CD4-positive, alpha-beta memory T cell (primary cell): ENCODE data around the gene STK32C. TPM values are rescaled to one million over a fixed set of nuclear protein-coding genes. Genes with fewer than 3 reads are reported as not detected.
"Not testable (repeated sequence)": the region's sequence is repeated elsewhere in the genome, so short reads cannot be mapped to it uniquely, and the experiment has no call there.

Experiments
- CTCF ChIA-PET: fragments of 350-600 bp; sonication (Branson Sonifier 250); formaldehyde crosslinking; loops from one replicate; lab custom pipeline; 2021; ENCODE audit warnings: inconsistent platforms; ENCODE audit not compliant: partially characterized antibody; lab: Charles Lee
- POLR2A ChIA-PET: fragments of 350-600 bp; sonication (Branson Sonifier 250); formaldehyde crosslinking; loops from one replicate; lab custom pipeline; 2021; ENCODE audit not compliant: partially characterized antibody; lab: Charles Lee
- DNase-seq, 5 donors: peaks; one replicate each; pipeline versions ENCODE4 v3.0.0 to v3.0.0-alpha.2; 2020 to 2022; ENCODE audit warnings: mixed read lengths in 1 of 5
- H3K27ac ChIP-seq: one replicate; pipeline ENCODE4 v1.7.0; 2013; ENCODE audit warnings: low read depth, low read length
- H3K27me3 ChIP-seq: 2 replicates; pipeline ENCODE4 v1.7.0; 2013; ENCODE audit warnings: mild to moderate bottlenecking, low read length, moderate library complexity; ENCODE audit not compliant: insufficient read depth
- H3K36me3 ChIP-seq: 2 replicates; pipeline ENCODE4 v1.7.0; 2013; ENCODE audit warnings: mild to moderate bottlenecking, low read length, moderate library complexity; ENCODE audit not compliant: insufficient read depth
- H3K4me1 ChIP-seq: 2 replicates; pipeline ENCODE4 v1.7.0; 2013; ENCODE audit warnings: mild to moderate bottlenecking, low read length, moderate library complexity; ENCODE audit not compliant: insufficient read depth
- H3K4me3 ChIP-seq, 2 donors: one replicate each; pipeline ENCODE4 v1.7.0; 2013; ENCODE audit warnings: low read length in 2 of 2, mild to moderate bottlenecking in 1 of 2
- H3K9me3 ChIP-seq, 2 donors: one replicate each; pipeline ENCODE4 v1.7.0; 2013; ENCODE audit warnings: low read length in 2 of 2, control low read depth in 1 of 2; ENCODE audit not compliant: control insufficient read depth in 1 of 2
- H3K27ac Mint-ChIP-seq, 7 donors: one replicate each; pipeline ENCODE4 v1.8.0; 2020 to 2021; ENCODE audit warnings: mixed read lengths in 7 of 7, mild to moderate bottlenecking in 6 of 7, inconsistent platforms in 3 of 7, moderate library complexity in 3 of 7
- H3K27me3 Mint-ChIP-seq, 2 donors: one replicate each; pipeline ENCODE4 v1.8.0; 2020 to 2021; ENCODE audit warnings: mixed read lengths in 2 of 2
- H3K36me3 Mint-ChIP-seq, 2 donors: one replicate each; pipeline ENCODE4 v1.8.0; 2020 to 2021; ENCODE audit warnings: mixed read lengths in 2 of 2, inconsistent platforms in 1 of 2, mild to moderate bottlenecking in 1 of 2
- H3K4me1 Mint-ChIP-seq, 4 donors: one replicate each; pipeline ENCODE4 v1.8.0; 2020 to 2021; ENCODE audit warnings: mixed read lengths in 4 of 4, mild to moderate bottlenecking in 1 of 4
- H3K4me3 Mint-ChIP-seq, 8 donors: one replicate each; pipeline ENCODE4 v1.8.0; 2020 to 2021; ENCODE audit warnings: mixed read lengths in 8 of 8, mild to moderate bottlenecking in 7 of 8, moderate library complexity in 6 of 8, inconsistent platforms in 3 of 8
- H3K9me3 Mint-ChIP-seq, 8 donors: one replicate each; pipeline ENCODE4 v1.8.0; 2020 to 2021; ENCODE audit warnings: mixed read lengths in 8 of 8, mild to moderate bottlenecking in 5 of 8, inconsistent platforms in 3 of 8, moderate library complexity in 1 of 8
- intact Hi-C: fragments of 100-400 bp; cut with micrococcal nuclease; formaldehyde crosslinking; loops from one replicate; pipeline ENCODE4 v1.15.1; 2023
- polyA plus RNA-seq, 2 donors: library from polyadenylated mRNA; unstranded; fragments of 300-500 nt; fragmentation: Illumina TruSeq; gene quantifications; one replicate each; pipeline ENCODE4 v1.2.3, GENCODE V29; 2021
- total RNA-seq, 2 experiments: library from RNA; stranded (reverse); gene quantifications; one replicate each; pipeline ENCODE4 v1.2.3, GENCODE V29; 2021

STK32C gene
- total and polyA plus RNA-seq, 4 experiments from 2014 or later: 7.5 to 14.7 (median 10.6) TPM

- POLR2A ChIA-PET: not testable (repeated sequence)
Measured at GRCh38 chr10:132352462-132353308, 44.9 kb upstream of the STK32C start.

GRCh38 chr10:132351611-132352010 lies 43.9 kb upstream of the STK32C start:
- Histone ChIP-seq H3K36me3 (no peaks in the 10 kb centered on the region), H3K27me3 (no peaks in the 10 kb centered on the region), H3K27ac (no peak overlapping the region), H3K4me1 (no peaks in the 10 kb centered on the region), H3K9me3 (no peaks in the 10 kb centered on the region), H3K4me3 (no peak overlapping the region)
- POLR2A ChIA-PET: no interaction called here
- Mint-ChIP-seq H3K27ac (no peak overlapping the region), H3K4me1 (peaks cover 0 to 8% (median 3%) of the 10 kb centered on the region in 4 donors), H3K4me3 (no peak overlapping the region), H3K36me3 (peaks cover 0 to 1% of the 10 kb centered on the region in 2 donors), H3K9me3 (no peaks in the 10 kb centered on the region), H3K27me3 (no peaks in the 10 kb centered on the region)
- intact Hi-C loops: loop anchor here (5.0 kb wide), 1 partner anchor 44 kb away; the partner anchor contains the start of gene STK32C
- CTCF ChIA-PET: interaction anchor here (0.7 to 1.4 kb wide), 7 partner anchors 9 to 206 kb away, joined by 3 to 6 read pairs (median 3); no protein-coding TSS in a partner anchor
- no peak for DNase-seq

More at GRCh38 chr10:132352462-132353308, 44.9 kb upstream of the STK32C start:
- not testable (repeated sequence) for H3K36me3 Mint-ChIP-seq, H3K27ac ChIP-seq, H3K4me1 ChIP-seq, H3K4me1 Mint-ChIP-seq, H3K9me3 Mint-ChIP-seq, H3K27me3 Mint-ChIP-seq, H3K36me3 ChIP-seq, H3K27me3 ChIP-seq, H3K4me3 ChIP-seq, H3K9me3 ChIP-seq
- Mint-ChIP-seq H3K4me3 (peak overlapping the region in 1 of 8 donors; percentile 63), H3K27ac (peak overlapping the region in 1 of 7 donors; percentile 47)
- intact Hi-C loops: loop anchor here (5.0 kb wide), 1 partner anchor 45 kb away; the partner anchor contains the start of gene STK32C
- CTCF ChIA-PET: interaction anchor here (0.9 to 1.1 kb wide), 4 partner anchors 9 to 14 kb away, joined by 3 to 5 read pairs (median 4); no protein-coding TSS in a partner anchor
- DNase-seq: peak; percentile 59 to 72 (median 63)

- no peaks in the 10 kb centered on the region for H3K9me3 ChIP-seq
- ChIA-PET CTCF (interaction anchor here (0.7 to 1.4 kb wide), 6 partner anchors 9 to 206 kb away, joined by 3 to 6 read pairs (median 3); no protein-coding TSS in a partner anchor), POLR2A (no interaction called here)
- H3K4me1 ChIP-seq: no peaks in the 10 kb centered on the region
- no peak for DNase-seq
- Mint-ChIP-seq H3K4me1 (peaks cover 0 to 8% (median 3%) of the 10 kb centered on the region in 4 donors), H3K9me3 (no peaks in the 10 kb centered on the region), H3K27ac (no peak overlapping the region), H3K27me3 (no peaks in the 10 kb centered on the region), H3K4me3 (no peak overlapping the region), H3K36me3 (peaks cover 0 to 1% of the 10 kb centered on the region in 2 donors)
- no peaks in the 10 kb centered on the region for H3K27me3 ChIP-seq
- no peaks in the 10 kb centered on the region for H3K36me3 ChIP-seq
- intact Hi-C loops: loop anchor here (5.0 kb wide), 1 partner anchor 44 kb away; the partner anchor contains the start of gene STK32C
- H3K27ac ChIP-seq: no peak overlapping the region
- H3K4me3 ChIP-seq: no peak overlapping the region
Measured at GRCh38 chr10:132350946-132351345, 43.2 kb upstream of the STK32C start.

- no peaks in the 10 kb centered on the region for H3K9me3 ChIP-seq
- no peak overlapping the region for H3K4me3 ChIP-seq
- Mint-ChIP-seq H3K4me3 (no peak overlapping the region), H3K27me3 (no peaks in the 10 kb centered on the region), H3K36me3 (peaks cover 0 to 1% of the 10 kb centered on the region in 2 donors), H3K27ac (no peak overlapping the region), H3K4me1 (peaks cover 0 to 8% (median 3%) of the 10 kb centered on the region in 4 donors), H3K9me3 (no peaks in the 10 kb centered on the region)
- no peaks in the 10 kb centered on the region for H3K27me3 ChIP-seq
- no peak overlapping the region for H3K27ac ChIP-seq
- no peaks in the 10 kb centered on the region for H3K36me3 ChIP-seq
- ChIA-PET CTCF (interaction anchor here (0.9 to 1.3 kb wide), 2 partner anchors 10 to 12 kb away, joined by 3 to 5 read pairs; no protein-coding TSS in a partner anchor), POLR2A (no interaction called here)
- DNase-seq: no peak
- intact Hi-C loops: loop anchor here (5.0 kb wide), 1 partner anchor 43 kb away; the partner anchor contains the start of gene STK32C
- H3K4me1 ChIP-seq: no peaks in the 10 kb centered on the region
Measured at GRCh38 chr10:132350391-132350790, 42.6 kb upstream of the STK32C start.

- Histone ChIP-seq H3K27me3 (no peaks in the 10 kb centered on the region), H3K4me3 (no peak overlapping the region), H3K4me1 (no peaks in the 10 kb centered on the region), H3K27ac (no peak overlapping the region), H3K9me3 (no peaks in the 10 kb centered on the region), H3K36me3 (no peaks in the 10 kb centered on the region)
- peaks cover 1 to 2% of the 10 kb centered on the region in 2 donors for H3K36me3 Mint-ChIP-seq
- no peak overlapping the region for H3K4me3 Mint-ChIP-seq
- no peaks in the 10 kb centered on the region for H3K27me3 Mint-ChIP-seq
- ChIA-PET CTCF (interaction anchor here (0.9 to 1.3 kb wide), 2 partner anchors 11 kb away, joined by 3 to 5 read pairs; no protein-coding TSS in a partner anchor), POLR2A (no interaction called here)
- intact Hi-C loops: loop anchor here (5.0 kb wide), 1 partner anchor 42 kb away; the partner anchor contains the start of gene STK32C
- H3K27ac Mint-ChIP-seq: no peak overlapping the region
- DNase-seq: no peak
- H3K9me3 Mint-ChIP-seq: no peaks in the 10 kb centered on the region
- peaks cover 0 to 8% (median 3%) of the 10 kb centered on the region in 4 donors for H3K4me1 Mint-ChIP-seq
Measured at GRCh38 chr10:132349766-132350165, 42.0 kb upstream of the STK32C start.

GRCh38 chr10:132347931-132348267 lies 40.1 kb upstream of the STK32C start:
- Mint-ChIP-seq H3K36me3 (peaks cover 1 to 5% of the 10 kb centered on the region in 2 donors), H3K4me1 (peaks cover 0 to 4% (median 2%) of the 10 kb centered on the region in 4 donors), H3K9me3 (no peaks in the 10 kb centered on the region), H3K4me3 (no peak overlapping the region), H3K27ac (no peak overlapping the region), H3K27me3 (no peaks in the 10 kb centered on the region)
- H3K36me3 ChIP-seq: no peaks in the 10 kb centered on the region
- no peaks in the 10 kb centered on the region for H3K27me3 ChIP-seq
- no peak overlapping the region for H3K4me3 ChIP-seq
- H3K9me3 ChIP-seq: no peaks in the 10 kb centered on the region
- H3K27ac ChIP-seq: no peak overlapping the region
- CTCF ChIA-PET: interaction anchor here (1.2 kb wide), 1 partner anchor 14 kb away, joined by 4 read pairs; no protein-coding TSS in a partner anchor
- no peak for DNase-seq
- POLR2A ChIA-PET: no interaction called here
- H3K4me1 ChIP-seq: no peaks in the 10 kb centered on the region
- intact Hi-C loops: no loop called here
